Stimulated activated CD8-positive, alpha-beta memory T cell treated with anti-CD3 and anti-CD28 coated beads, Interleukin-7, amount 100 ng/mL, for 48 hours (primary cell): Measurements from ENCODE around the gene NUDT3.
"Not testable (repeated sequence)": the region's sequence is repeated elsewhere in the genome, so short reads cannot be mapped to it uniquely, and the experiment has no call there.

Experiments
- DNase-seq, 2 donors: peaks; one replicate each; pipeline ENCODE4 v3.0.0-alpha.2; 2020; ENCODE audit warnings: low read depth in 1 of 2; ENCODE audit errors: extremely low read depth in 1 of 2

NUDT3 gene

DNA sequence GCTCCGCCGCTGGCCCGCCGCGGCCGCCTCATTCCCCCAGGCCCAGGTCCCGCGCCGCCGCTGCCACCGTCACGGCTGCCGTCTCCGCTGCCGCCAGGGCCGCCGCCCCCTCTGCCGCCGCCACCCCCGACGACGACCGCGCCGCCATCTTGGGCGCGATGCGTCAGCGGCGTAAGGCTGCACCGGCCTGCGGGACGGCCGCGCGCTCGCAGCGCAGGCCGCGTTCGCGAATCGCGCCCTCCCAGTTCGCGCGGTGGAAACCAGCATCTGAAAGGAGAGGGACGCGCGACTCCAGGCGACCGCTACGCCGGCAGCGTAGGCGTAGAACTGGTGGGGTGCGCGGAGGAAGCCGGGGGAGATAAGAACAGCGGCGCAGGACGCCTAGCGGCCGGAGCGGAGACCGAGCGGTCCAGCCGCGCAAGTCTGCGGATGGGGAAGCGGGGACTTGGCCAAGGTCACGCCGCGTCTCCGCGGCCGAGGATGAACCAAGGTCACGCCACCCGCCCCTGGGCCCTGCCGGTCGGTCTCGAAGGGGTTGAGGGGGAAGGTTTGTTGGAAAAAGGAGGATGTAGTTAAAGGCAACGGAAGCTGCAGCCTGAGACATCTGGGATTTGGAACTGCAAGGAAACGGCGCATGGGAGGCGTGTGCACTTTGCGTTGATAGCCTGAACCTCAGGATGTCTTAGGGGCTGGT lies at the start of gene NUDT3:
NUDT3 (minus strand) TSS at position 173 of the 694 bp plus-strand sequence. CDS start 307 bp downstream, outside the sequence.
- DNase-seq, result peak; percentile 88 to 91

GRCh38 chr6:34441526-34441925 lies 49.1 kb upstream of the NUDT3 start:
- DNase-seq, result no peak

GRCh38 chr6:34439442-34439841 lies 47.0 kb upstream of the NUDT3 start:
- DNase-seq, result no peak

DNA sequence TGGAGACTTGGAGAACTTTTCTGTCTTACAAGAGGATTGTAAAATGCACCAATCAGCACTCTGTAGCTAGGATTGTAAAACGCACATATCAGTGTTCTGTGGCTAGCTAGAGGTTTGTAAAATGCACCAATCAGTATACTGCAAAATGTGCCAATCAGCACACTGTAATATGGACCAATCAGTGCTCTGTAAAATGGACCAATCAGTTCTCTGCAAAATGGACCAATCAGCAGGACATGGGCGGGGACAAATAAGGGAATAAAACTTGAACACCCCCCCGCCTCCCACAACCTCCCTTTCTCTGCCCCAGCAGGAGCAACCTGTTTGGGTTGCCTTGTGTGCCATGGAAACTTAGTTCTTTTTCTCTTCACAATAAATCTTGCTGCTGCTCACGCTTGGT lies 46.2 kb upstream of the NUDT3 start:
- no peak for DNase-seq

DNA sequence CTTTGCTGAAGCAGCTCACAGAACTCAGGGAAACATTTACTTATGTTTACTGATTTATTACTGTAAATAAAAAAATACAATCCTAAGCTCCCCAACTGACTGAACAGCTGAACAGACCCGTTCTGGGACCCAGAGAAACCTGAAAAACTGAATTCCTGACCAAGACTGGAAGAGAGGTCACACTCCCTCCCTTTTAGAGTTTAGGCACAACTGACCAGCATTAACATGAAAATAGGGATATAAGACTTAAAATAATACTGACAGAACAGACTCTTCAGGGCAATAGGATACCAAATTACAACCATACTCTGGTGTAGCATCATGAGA lies 45.1 kb upstream of the NUDT3 start:
- no peak for DNase-seq

DNA sequence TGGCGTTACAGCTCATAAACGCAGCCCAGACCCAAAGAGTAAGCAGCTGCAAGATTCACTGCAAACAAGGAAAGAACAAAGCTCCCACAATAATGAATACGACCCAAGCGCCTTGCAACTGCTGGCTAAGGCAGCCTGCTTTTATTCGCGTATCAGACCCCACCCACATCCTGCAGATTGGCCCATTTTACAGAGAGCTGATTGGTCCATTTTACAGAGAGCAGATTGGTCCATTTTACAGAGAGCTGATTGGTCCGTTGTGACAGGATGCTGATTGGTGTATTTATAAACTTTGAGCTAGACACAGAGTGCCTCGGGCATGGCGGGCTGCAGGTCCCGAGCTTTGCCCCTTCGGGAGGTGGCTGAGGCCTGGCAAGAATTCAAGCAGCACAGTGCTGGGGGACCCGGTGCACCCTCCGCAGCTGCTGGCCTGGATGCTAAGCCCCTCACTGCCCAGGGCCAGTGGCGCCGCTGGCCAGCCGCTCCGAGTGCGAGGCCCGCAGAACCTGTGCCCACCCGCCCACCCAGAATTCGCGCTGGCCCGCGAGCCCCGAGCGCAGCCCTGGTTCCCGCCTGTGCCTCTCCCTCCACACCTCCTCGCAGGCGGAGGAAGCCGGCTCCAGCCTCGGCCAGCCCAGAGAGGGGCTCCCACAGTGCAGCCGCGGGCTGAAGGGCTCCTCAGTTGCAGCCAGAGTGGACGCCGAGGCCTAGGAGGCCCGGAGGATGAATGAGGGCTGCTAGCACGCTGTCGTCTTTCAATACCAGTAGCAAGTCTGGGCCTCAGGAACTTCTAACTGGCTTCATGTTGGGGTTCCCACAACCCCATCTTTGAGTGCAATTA lies 44.6 kb upstream of the NUDT3 start:
- DNase-seq, result no peak

DNA sequence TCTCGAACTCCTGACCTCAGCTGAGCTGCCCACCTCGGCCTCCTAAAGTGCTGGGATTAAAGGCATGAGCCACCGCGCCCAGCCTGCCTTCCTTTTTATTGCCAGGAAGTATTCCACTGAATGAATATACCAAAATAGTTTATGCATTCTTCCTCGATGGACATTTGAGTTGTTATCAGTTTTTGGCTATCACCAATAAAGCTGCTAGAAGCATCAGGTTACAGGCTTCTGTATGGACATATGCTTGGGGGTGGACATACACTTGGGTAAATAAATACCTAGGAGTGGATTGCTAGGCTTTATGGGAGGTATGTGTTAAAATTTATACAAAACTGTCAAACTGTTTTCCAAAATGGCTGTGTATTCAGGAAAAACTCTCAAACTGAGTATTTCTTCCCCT lies 43.4 kb upstream of the NUDT3 start:
- DNase-seq, result no peak

DNA sequence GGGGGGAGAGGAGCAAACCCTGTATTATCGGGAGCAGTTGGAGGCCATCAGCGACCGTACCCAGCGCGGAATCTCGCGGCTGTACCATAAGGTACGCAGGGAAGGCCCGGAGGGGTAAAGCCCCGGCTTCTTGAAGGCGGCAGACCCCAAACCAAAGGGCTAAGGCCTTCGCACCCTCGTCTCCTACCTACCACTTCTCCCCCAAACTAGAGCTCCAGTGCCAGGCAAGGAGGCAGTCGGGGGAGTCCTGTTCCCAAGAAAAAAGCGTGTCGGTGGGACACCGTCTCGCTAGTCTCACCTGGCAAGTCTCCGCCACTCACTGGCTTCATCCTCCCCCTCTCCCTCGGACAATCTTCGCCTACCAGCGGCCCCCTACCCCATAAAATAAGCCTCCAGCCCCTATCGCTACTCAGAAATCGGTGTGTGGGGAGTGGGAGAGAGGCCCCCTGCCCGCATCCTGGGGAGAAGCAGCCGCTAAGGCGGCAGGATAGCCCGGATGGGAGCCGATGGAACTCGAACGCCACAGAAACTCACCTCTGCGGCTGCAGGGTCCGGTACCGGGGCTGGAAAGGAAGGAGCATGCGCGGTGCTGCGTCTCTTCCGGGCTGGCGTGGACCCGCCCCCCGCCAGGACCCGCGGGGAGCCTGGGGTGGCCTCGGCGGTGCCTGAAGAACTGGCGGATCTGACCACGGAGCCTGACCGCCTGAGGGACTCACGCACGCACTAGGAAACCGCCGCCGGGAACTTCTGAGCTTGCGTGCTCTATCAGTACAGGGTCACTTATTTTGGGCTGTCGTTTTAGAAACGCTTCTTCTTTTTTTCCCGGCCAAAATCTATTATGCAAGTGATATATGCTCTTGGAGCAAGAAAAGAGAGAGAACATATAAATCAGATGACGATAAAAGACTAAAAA lies 33.3 kb upstream of the NUDT3 start, which contains the start of gene RPS10:
RPS10 (minus strand) TSS at position 572 of the 913 bp plus-strand sequence. CDS start 848 bp downstream, outside the sequence.
- DNase-seq, result peak; percentile 84 to 89

DNA sequence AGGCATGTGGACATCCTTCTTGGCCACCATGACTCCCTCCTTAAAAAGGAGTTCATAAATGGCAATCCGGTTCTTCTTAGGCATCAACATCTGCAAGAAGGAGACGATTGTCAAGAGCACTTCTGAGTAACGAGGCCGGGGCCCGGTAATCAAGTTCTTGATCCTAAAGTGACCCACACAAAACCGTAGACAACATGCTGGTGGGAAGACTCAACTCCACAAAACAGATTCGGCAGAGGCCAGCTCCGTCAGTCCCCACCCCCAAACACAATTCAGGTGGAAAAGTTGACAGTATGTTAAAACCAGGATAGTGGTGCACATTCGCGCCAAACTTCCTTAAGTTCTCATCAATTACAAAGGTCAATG lies 32.6 kb upstream of the NUDT3 start:
- DNase-seq, result no peak

- DNase-seq, result no peak
Observed at GRCh38 chr6:34424200-34425131, 32.0 kb upstream of the NUDT3 start.

- DNase-seq, result no peak
Observed at GRCh38 chr6:34423254-34423653, 30.8 kb upstream of the NUDT3 start.

DNA sequence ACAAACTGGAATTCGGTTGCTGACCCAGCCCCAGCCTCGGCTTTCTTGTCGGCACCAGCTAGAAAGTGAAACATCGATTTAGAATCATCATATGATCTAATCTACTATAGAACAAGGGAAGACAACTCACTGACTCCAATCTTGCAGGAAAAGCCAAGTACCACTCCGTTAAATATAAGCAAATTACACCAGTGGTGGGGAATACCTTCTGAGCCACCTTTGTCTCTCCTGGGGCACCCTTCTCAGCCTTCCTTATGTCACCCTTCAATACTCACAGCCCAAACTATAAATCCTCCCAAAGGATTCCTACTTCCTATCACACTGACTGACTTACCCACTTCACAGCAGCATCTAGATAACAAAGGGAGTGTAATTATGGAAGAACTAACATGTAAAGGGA lies 25.9 kb upstream of the NUDT3 start:
- DNase-seq, result no peak

DNA sequence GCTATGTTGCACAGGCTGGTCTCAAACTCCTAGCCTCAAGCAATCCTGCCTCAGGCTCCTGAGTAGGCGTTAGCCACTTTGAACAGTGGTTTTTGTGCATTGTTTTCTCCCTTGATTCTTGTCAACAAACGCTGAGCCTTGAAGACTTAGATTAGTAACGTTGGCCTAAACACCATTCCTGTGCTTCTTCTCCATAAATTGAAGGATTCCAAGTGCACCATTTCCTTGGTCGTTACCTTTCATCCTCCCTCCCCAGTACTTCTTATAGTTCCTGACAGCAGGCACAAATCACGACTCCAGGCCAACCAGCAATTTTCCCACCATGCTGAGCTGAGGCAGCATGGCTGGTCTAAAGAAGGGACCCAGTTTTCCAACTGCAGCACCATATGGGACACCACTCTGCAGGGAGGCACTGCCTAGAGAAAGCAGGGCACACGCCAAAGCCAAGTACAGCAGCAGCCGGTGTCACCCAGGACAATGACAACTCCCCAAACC lies 24.5 kb upstream of the NUDT3 start:
- no peak for DNase-seq

GRCh38 chr6:34414999-34415858 lies 22.8 kb upstream of the NUDT3 start:
- DNase-seq, result no peak

- no peak for DNase-seq
Observed at GRCh38 chr6:34412643-34413214, 20.3 kb upstream of the NUDT3 start.

- DNase-seq, result no peak
Observed at GRCh38 chr6:34412016-34412415, 19.5 kb upstream of the NUDT3 start.

- not testable (repeated sequence) for DNase-seq
Observed at GRCh38 chr6:34407915-34408314, 15.4 kb upstream of the NUDT3 start.

DNA sequence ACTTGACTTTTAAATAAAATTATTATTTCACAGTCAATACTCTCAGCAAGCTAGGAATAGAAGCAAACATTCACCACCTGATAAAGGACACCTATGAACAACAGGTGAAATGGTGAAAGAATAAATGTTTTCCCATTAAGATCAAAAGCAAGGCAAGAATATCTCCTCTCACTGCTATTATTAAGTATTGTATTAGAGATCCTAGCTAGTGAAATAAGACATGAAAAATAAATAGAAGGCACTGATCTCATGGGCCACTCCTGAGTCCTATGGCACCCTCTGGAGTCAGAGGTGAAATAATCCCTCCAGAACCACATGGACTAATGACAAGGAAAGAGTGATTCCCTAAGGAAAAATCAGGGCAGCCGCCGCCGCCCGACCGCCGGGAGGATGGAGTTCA lies 4.0 kb upstream of the NUDT3 start:
- DNase-seq, result no peak

GRCh38 chr6:34393966-34394305 lies 1.5 kb upstream of the NUDT3 start:
- no peak for DNase-seq
